SU-DHL-6 (cell line): ENCODE data around the gene HAPLN3.

Source experiments
- H2AFZ ChIP-seq: fragments of 200-600 bp; sonication (generic); 2 replicates; pipeline ENCODE4 v1.6.1; 2014; ENCODE audit warnings: low read depth, mild to moderate bottlenecking, moderate library complexity, mixed read lengths, antibody characterized with exemption, low read length; ENCODE audit not compliant: severe bottlenecking
- H3F3A ChIP-seq: fragments of 200-600 bp; shearing (Covaris generic); 2 replicates; pipeline ENCODE4 v1.6.0; 2016; ENCODE audit warnings: antibody characterized with exemption, mild to moderate bottlenecking; ENCODE audit not compliant: insufficient read depth
- H3K27ac ChIP-seq: fragments of 200-600 bp; sonication (generic); 2 replicates; pipeline ENCODE4 v1.5.1; 2016; ENCODE audit warnings: low read depth, mild to moderate bottlenecking, low read length, moderate library complexity, mixed read lengths
- H3K27me3 ChIP-seq: fragments of 200-600 bp; sonication (generic), shearing (Covaris generic); 2 replicates; pipeline ENCODE4 v1.6.0; 2014; ENCODE audit warnings: mild to moderate bottlenecking, low read length
- H3K36me3 ChIP-seq: fragments of 200-600 bp; sonication (generic); 2 replicates; pipeline ENCODE4 v1.6.1; 2014; ENCODE audit warnings: mild to moderate bottlenecking, low read length, mixed read lengths
- H3K4me2 ChIP-seq: fragments of 300-600, 200-600 bp; shearing (Covaris generic), sonication (generic); 2 replicates; pipeline ENCODE4 v1.6.0; 2014; ENCODE audit warnings: low read length, low read depth, mild to moderate bottlenecking; ENCODE audit not compliant: poor library complexity, severe bottlenecking
- H3K4me3 ChIP-seq: fragments of 200-600 bp; sonication (generic); 2 replicates; pipeline ENCODE4 v1.5.1; 2014; ENCODE audit warnings: antibody characterized with exemption, low read length, mild to moderate bottlenecking, mixed read lengths; ENCODE audit not compliant: insufficient read depth, poor library complexity, severe bottlenecking
- H3K79me2 ChIP-seq: fragments of 200-600 bp; sonication (generic); 2 replicates; pipeline ENCODE4 v1.6.1; 2014; ENCODE audit warnings: mild to moderate bottlenecking, low read length, moderate library complexity; ENCODE audit not compliant: insufficient read depth
- H3K9ac ChIP-seq: fragments of 200-600 bp; sonication (generic); 2 replicates; pipeline ENCODE4 v1.7.0; 2014; ENCODE audit warnings: mild to moderate bottlenecking, low read length
- H3K9me2 ChIP-seq: fragments of 200-600 bp; sonication (generic); replicated peaks from 2 replicates; pipeline ENCODE4 v1.6.1; 2014; ENCODE audit warnings: low read length; ENCODE audit not compliant: insufficient read depth
- H3K9me3 ChIP-seq: fragments of 200-600 bp; sonication (generic); 2 replicates; pipeline ENCODE4 v1.6.1; 2014; ENCODE audit warnings: low read length, mixed read lengths; ENCODE audit not compliant: insufficient read depth
- H4K20me1 ChIP-seq: fragments of 200-600 bp; sonication (generic); 2 replicates; pipeline ENCODE4 v1.6.1; 2014; ENCODE audit warnings: low read depth, mild to moderate bottlenecking, antibody characterized with exemption, low read length, moderate library complexity, mixed read lengths
- EZH2phosphoT487 ChIP-seq: fragments of 200-600 bp; sonication (generic), shearing (Covaris generic); conservative IDR thresholded peaks from 2 replicates; pipeline ENCODE4 v1.6.1; 2018; ENCODE audit warnings: mild to moderate bottlenecking, antibody characterized with exemption, low read length, moderate library complexity, mixed read lengths
- TF ChIP-seq, protein P1 (sequence below): fragments of 200-600 bp; sonication (generic); IDR thresholded peaks from one replicate; pipeline ENCODE4 v1.5.1; 2017; ENCODE audit warnings: antibody characterized with exemption, mild to moderate bottlenecking, low read length, moderate library complexity; ENCODE audit not compliant: insufficient read depth, poor library complexity, severe bottlenecking

The HAPLN3 gene

DNA sequence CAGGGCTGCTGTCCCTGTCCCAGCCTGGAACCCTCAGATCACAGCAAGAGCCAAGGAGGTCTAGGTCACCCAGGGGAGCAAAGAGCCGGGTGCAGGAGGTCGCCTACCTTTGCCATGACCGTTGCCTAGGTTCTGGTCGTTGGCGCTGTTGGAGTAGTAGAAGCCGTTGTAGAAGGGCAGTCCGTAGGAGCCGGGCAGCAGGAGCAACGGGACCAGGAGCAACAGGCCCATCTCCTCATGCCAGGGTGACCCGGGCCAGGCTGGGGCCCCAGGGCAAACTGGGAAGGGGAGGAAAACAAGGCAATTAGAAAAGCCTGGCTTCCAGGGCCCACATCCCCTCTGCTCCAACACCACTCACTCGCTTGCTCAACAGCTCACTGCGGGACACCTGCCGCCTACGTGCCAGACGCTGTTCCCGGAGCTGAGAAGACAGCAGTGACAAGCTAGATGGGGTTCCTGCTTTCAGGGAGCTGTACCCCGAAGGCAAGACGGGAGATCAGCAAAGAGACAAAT lies 8.2 kb downstream of the HAPLN3 start:
- Histone ChIP-seq H3K79me2 (no peaks in the 10 kb centered on the region), H3K9ac (no peak overlapping the region), H3K36me3 (no peaks in the 10 kb centered on the region), H3K4me2 (no peak overlapping the region), H3K9me3 (no peaks in the 10 kb centered on the region), H3K4me3 (no peak overlapping the region), H2AFZ (no peak overlapping the region), H3F3A (no peaks in the 10 kb centered on the region), H3K27ac (no peak overlapping the region), H3K27me3 (no peaks in the 10 kb centered on the region), H4K20me1 (no peaks in the 10 kb centered on the region), H3K9me2 (no peaks in the 10 kb centered on the region)
- TF ChIP-seq, protein P1, sequence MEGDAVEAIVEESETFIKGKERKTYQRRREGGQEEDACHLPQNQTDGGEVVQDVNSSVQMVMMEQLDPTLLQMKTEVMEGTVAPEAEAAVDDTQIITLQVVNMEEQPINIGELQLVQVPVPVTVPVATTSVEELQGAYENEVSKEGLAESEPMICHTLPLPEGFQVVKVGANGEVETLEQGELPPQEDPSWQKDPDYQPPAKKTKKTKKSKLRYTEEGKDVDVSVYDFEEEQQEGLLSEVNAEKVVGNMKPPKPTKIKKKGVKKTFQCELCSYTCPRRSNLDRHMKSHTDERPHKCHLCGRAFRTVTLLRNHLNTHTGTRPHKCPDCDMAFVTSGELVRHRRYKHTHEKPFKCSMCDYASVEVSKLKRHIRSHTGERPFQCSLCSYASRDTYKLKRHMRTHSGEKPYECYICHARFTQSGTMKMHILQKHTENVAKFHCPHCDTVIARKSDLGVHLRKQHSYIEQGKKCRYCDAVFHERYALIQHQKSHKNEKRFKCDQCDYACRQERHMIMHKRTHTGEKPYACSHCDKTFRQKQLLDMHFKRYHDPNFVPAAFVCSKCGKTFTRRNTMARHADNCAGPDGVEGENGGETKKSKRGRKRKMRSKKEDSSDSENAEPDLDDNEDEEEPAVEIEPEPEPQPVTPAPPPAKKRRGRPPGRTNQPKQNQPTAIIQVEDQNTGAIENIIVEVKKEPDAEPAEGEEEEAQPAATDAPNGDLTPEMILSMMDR, result no peak
- no peak for TF ChIP-seq EZH2phosphoT487

DNA sequence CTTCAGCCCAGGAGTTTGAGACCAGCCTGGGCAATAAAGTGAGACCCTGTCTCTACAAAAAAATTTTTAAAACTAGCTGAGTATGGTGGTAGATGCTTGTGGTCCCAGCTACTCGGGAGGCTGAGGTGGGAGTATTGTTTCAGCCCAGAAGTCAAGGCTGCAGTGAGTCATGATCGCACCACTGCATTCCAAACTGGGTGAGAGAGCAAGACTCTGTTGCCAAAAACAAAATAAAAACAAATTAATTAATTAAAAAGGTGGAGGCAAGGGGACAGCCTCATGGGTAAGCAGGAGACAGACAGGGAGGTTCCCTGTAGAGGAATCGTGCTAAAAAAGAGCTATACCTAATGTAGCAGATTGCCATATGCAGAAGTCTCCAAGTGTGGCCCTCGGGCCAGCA lies 12.6 kb downstream of the HAPLN3 start:
- no peak for TF ChIP-seq EZH2phosphoT487
- TF ChIP-seq, protein P1, result no peak
- Histone ChIP-seq H3K9ac (no peak overlapping the region), H3K27ac (no peak overlapping the region), H3K27me3 (no peaks in the 10 kb centered on the region), H3K9me2 (no peaks in the 10 kb centered on the region), H2AFZ (no peak overlapping the region), H3K79me2 (no peaks in the 10 kb centered on the region), H3F3A (no peaks in the 10 kb centered on the region), H4K20me1 (no peaks in the 10 kb centered on the region), H3K9me3 (no peaks in the 10 kb centered on the region), H3K4me3 (no peak overlapping the region), H3K4me2 (no peak overlapping the region), H3K36me3 (no peaks in the 10 kb centered on the region)

DNA sequence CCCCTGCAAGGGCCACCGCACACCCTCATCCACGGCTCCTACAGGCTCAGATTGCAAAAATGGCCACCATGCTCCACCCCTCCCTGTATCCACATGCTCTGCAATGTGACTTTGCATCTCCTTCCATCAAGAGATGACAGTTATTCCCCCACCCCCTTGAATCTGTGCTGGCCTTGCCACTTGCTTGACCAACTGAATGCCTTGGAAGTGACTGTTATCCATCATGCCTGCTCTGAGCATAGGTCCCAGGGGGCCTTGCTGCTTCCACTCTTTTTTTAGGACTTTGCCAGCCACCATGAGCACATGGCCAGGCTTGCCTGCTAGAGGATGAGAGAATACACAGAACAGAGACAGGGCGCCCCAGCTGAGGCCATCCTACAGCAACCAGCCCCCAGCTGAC lies 13.6 kb downstream of the HAPLN3 start:
- Histone ChIP-seq H4K20me1 (no peaks in the 10 kb centered on the region), H3K36me3 (no peaks in the 10 kb centered on the region), H2AFZ (no peak overlapping the region), H3K9me2 (no peaks in the 10 kb centered on the region), H3K27me3 (no peaks in the 10 kb centered on the region), H3F3A (no peaks in the 10 kb centered on the region), H3K79me2 (no peaks in the 10 kb centered on the region), H3K4me2 (no peak overlapping the region), H3K9ac (no peak overlapping the region), H3K27ac (no peak overlapping the region), H3K9me3 (no peaks in the 10 kb centered on the region), H3K4me3 (no peak overlapping the region)
- TF ChIP-seq, protein P1, result no peak
- no peak for TF ChIP-seq EZH2phosphoT487
